ENCODE measurements around the gene RAMP3. TPM values are rescaled to one million over a fixed set of nuclear protein-coding genes. Genes with fewer than 3 reads are reported as not detected.

RAMP3 gene
- total RNA-seq, 2 donors from 2014 or later, result not detected

GRCh38 chr7:45176091-45176490 is 18.5 kb downstream of the RAMP3 start:
- Mint-ChIP-seq H3K4me3 (no peak overlapping the region), H3K27me3 (peaks cover 10% of the 10 kb centered on the region)

GRCh38 chr7:45176886-45177731 is 19.5 kb downstream of the RAMP3 start:
- H3K27me3 Mint-ChIP-seq, result peaks cover 17% of the 10 kb centered on the region
- no peaks in the 10 kb centered on the region for H3K9me3 Mint-ChIP-seq

More at GRCh38 chr7:45176091-45176490, 18.5 kb downstream of the RAMP3 start:
- Mint-ChIP-seq H3K4me1 (no peaks in the 10 kb centered on the region), H3K27ac (no peak overlapping the region), H3K9me3 (no peaks in the 10 kb centered on the region), H3K36me3 (ENCODE audit: low read depth) (no peaks in the 10 kb centered on the region)
- ATAC-seq (replicated peaks), result no peak

GRCh38 chr7:45177801-45178200 is 20.2 kb downstream of the RAMP3 start:
- Mint-ChIP-seq H3K4me1 (no peaks in the 10 kb centered on the region), H3K27me3 (peaks cover 17% of the 10 kb centered on the region), H3K27ac (no peak overlapping the region), H3K4me3 (no peak overlapping the region), H3K36me3 (ENCODE audit: low read depth) (no peaks in the 10 kb centered on the region), H3K9me3 (no peaks in the 10 kb centered on the region)
- ATAC-seq (replicated peaks), result no peak

More at GRCh38 chr7:45176886-45177731, 19.5 kb downstream of the RAMP3 start:
- ATAC-seq (replicated peaks), result no peak
- H3K4me1 Mint-ChIP-seq, result no peaks in the 10 kb centered on the region
- H3K27ac Mint-ChIP-seq, result no peak overlapping the region
- no peaks in the 10 kb centered on the region for H3K36me3 Mint-ChIP-seq (ENCODE audit: low read depth)
- no peak overlapping the region for H3K4me3 Mint-ChIP-seq

GRCh38 chr7:45178241-45179225 is 20.9 kb downstream of the RAMP3 start:
- Mint-ChIP-seq H3K27me3 (peaks cover 17% of the 10 kb centered on the region), H3K9me3 (no peaks in the 10 kb centered on the region), H3K27ac (peak overlapping the region; percentile 56), H3K36me3 (ENCODE audit: low read depth) (no peaks in the 10 kb centered on the region), H3K4me3 (no peak overlapping the region), H3K4me1 (no peaks in the 10 kb centered on the region)
- no peak for ATAC-seq (replicated peaks)

GRCh38 chr7:45179666-45180065 is 22.1 kb downstream of the RAMP3 start:
- Mint-ChIP-seq H3K9me3 (no peaks in the 10 kb centered on the region), H3K36me3 (ENCODE audit: low read depth) (no peaks in the 10 kb centered on the region), H3K4me1 (no peaks in the 10 kb centered on the region), H3K4me3 (no peak overlapping the region), H3K27me3 (peaks cover 17% of the 10 kb centered on the region), H3K27ac (no peak overlapping the region)
- no peak for ATAC-seq (replicated peaks)

GRCh38 chr7:45180084-45180986 is 22.7 kb downstream of the RAMP3 start:
- no peak overlapping the region for H3K4me3 Mint-ChIP-seq
- H3K27me3 Mint-ChIP-seq, result peaks cover 17% of the 10 kb centered on the region
- no peak overlapping the region for H3K27ac Mint-ChIP-seq
- H3K36me3 Mint-ChIP-seq (ENCODE audit: low read depth), result no peaks in the 10 kb centered on the region
- no peaks in the 10 kb centered on the region for H3K4me1 Mint-ChIP-seq
- ATAC-seq (replicated peaks), result no peak
- H3K9me3 Mint-ChIP-seq, result no peaks in the 10 kb centered on the region

- no peaks in the 10 kb centered on the region for H3K36me3 Mint-ChIP-seq (ENCODE audit: low read depth)
- H3K27ac Mint-ChIP-seq, result no peak overlapping the region
- peaks cover 17% of the 10 kb centered on the region for H3K27me3 Mint-ChIP-seq
- H3K4me1 Mint-ChIP-seq, result no peaks in the 10 kb centered on the region
- no peak overlapping the region for H3K4me3 Mint-ChIP-seq
- ATAC-seq (replicated peaks), result no peak
- no peaks in the 10 kb centered on the region for H3K9me3 Mint-ChIP-seq
Observed at GRCh38 chr7:45181286-45181960, 23.8 kb downstream of the RAMP3 start.

GRCh38 chr7:45181991-45182855 is 24.6 kb downstream of the RAMP3 start:
- no peak for ATAC-seq (replicated peaks)
- H3K27me3 Mint-ChIP-seq, result peaks cover 17% of the 10 kb centered on the region
- H3K36me3 Mint-ChIP-seq (ENCODE audit: low read depth), result no peaks in the 10 kb centered on the region
- H3K4me3 Mint-ChIP-seq, result no peak overlapping the region
- H3K4me1 Mint-ChIP-seq, result no peaks in the 10 kb centered on the region
- H3K9me3 Mint-ChIP-seq, result no peaks in the 10 kb centered on the region
- H3K27ac Mint-ChIP-seq, result no peak overlapping the region

GRCh38 chr7:45182856-45183710 is 25.5 kb downstream of the RAMP3 start:
- no peak overlapping the region for H3K4me3 Mint-ChIP-seq
- H3K27ac Mint-ChIP-seq, result no peak overlapping the region
- ATAC-seq (replicated peaks), result no peak
- no peaks in the 10 kb centered on the region for H3K4me1 Mint-ChIP-seq
- H3K27me3 Mint-ChIP-seq, result peaks cover 17% of the 10 kb centered on the region
- no peaks in the 10 kb centered on the region for H3K9me3 Mint-ChIP-seq
- H3K36me3 Mint-ChIP-seq (ENCODE audit: low read depth), result no peaks in the 10 kb centered on the region

GRCh38 chr7:45183711-45184210 is 26.2 kb downstream of the RAMP3 start:
- Mint-ChIP-seq H3K4me3 (no peak overlapping the region), H3K27me3 (peaks cover 12% of the 10 kb centered on the region), H3K9me3 (no peaks in the 10 kb centered on the region), H3K27ac (no peak overlapping the region), H3K4me1 (no peaks in the 10 kb centered on the region), H3K36me3 (ENCODE audit: low read depth) (no peaks in the 10 kb centered on the region)
- no peak for ATAC-seq (replicated peaks)

GRCh38 chr7:45184326-45185027 is 26.9 kb downstream of the RAMP3 start:
- no peaks in the 10 kb centered on the region for H3K9me3 Mint-ChIP-seq
- ATAC-seq (replicated peaks), result no peak
- no peak overlapping the region for H3K4me3 Mint-ChIP-seq
- H3K27ac Mint-ChIP-seq, result no peak overlapping the region
- no peaks in the 10 kb centered on the region for H3K36me3 Mint-ChIP-seq (ENCODE audit: low read depth)
- no peaks in the 10 kb centered on the region for H3K4me1 Mint-ChIP-seq
- H3K27me3 Mint-ChIP-seq, result peaks cover 9% of the 10 kb centered on the region

All from activated T-helper 17 cell treated with anti-CD3 and anti-CD28 coated beads, Interleukin-2, amount 50 U/mL, for 72 hours (primary cell).